GM12878 (cell line): ENCODE data around the gene PITPNC1. TPM values are rescaled to one million over a fixed set of nuclear protein-coding genes. Genes with fewer than 3 reads are reported as not detected.

Source experiments
- ATAC-seq: fragments of 200-7000 bp; cut with Tn5 transposase; 3 replicates; pipeline ENCODE4 v1.9.1; 2020; ENCODE audit warnings: mild to moderate bottlenecking, moderate library complexity
- BruUV-seq: library from RNA; stranded (reverse); fragments of 400-500 nt; replicated peaks from 2 replicates; lab custom pipeline; 2021; lab: Mats Ljungman, UMichigan
- CTCF ChIA-PET: fragments of 300-600 bp; sonication (Branson Sonifier 250); formaldehyde crosslinking; extraction: SDS; loops from one replicate; lab custom pipeline; 2021; ENCODE audit warnings: inconsistent platforms; lab: Yijun Ruan, JAX
- POLR2A ChIA-PET: fragments of 350-600 bp; formaldehyde crosslinking; extraction: SDS; loops from one replicate; lab custom pipeline; 2021; ENCODE audit warnings: inconsistent platforms; lab: Charles Lee
- RAD21 ChIA-PET: fragments of 300-600 bp; sonication (Branson Sonifier 250); formaldehyde crosslinking; loops from one replicate; lab custom pipeline; 2023; ENCODE audit warnings: antibody characterized with exemption; ENCODE audit not compliant: unreplicated experiment; lab: Charles Lee
- SMC1A ChIA-PET: fragments of 300-600 bp; sonication (Branson Sonifier 250); formaldehyde crosslinking; loops from one replicate; lab custom pipeline; 2023; ENCODE audit not compliant: unreplicated experiment, uncharacterized antibody; lab: Charles Lee
- DNase-seq: peaks from one replicate; pipeline ENCODE4 v3.0.0-alpha.2; 2011; ENCODE audit warnings: low read depth, low spot score
- FAIRE-seq: peaks from 3 replicates; lab custom pipeline; 2011; peaks lifted over from hg19 to GRCh38; lab: Jason Lieb, UNC
- H2AFZ ChIP-seq: 2 replicates; pipeline ENCODE4 v1.6.0; 2011; ENCODE audit warnings: low read depth, low read length, control low read depth; ENCODE audit not compliant: control insufficient read depth
- H3K27ac ChIP-seq: 2 replicates; pipeline ENCODE4 v1.5.1; 2011; ENCODE audit warnings: control low read depth; ENCODE audit not compliant: control insufficient read depth, insufficient read depth
- H3K27me3 ChIP-seq, 2 experiments: replicated peaks in 1 of 2; 2 replicates each; pipeline versions ENCODE4 v1.6.0 to v1.6.1; 2011; ENCODE audit warnings: low read length in 1 of 2; ENCODE audit not compliant: control insufficient read depth in 2 of 2, insufficient read depth in 2 of 2
- H3K36me3 ChIP-seq, 2 experiments: 2 replicates each; pipeline ENCODE4 v1.5.1; 2011; ENCODE audit warnings: low read length in 1 of 2; ENCODE audit not compliant: control insufficient read depth in 2 of 2, insufficient read depth in 2 of 2
- H3K4me1 ChIP-seq: 2 replicates; pipeline ENCODE4 v1.6.1; 2011; ENCODE audit warnings: mild to moderate bottlenecking, low read length, moderate library complexity, mixed read lengths; ENCODE audit not compliant: control insufficient read depth, insufficient read depth
- H3K4me2 ChIP-seq: 2 replicates; pipeline ENCODE4 v1.6.0; 2011; ENCODE audit warnings: control low read depth; ENCODE audit not compliant: control insufficient read depth, insufficient read depth
- H3K4me3 ChIP-seq: fragments of 200-600 bp; sonication (generic); 2 replicates; pipeline ENCODE4 v1.5.1; 2016
- H3K79me2 ChIP-seq: 2 replicates; pipeline ENCODE4 v1.6.0; 2011; ENCODE audit warnings: low read length; ENCODE audit not compliant: control insufficient read depth, insufficient read depth
- H3K9ac ChIP-seq: 2 replicates; pipeline ENCODE4 v1.8.0; 2011; ENCODE audit warnings: low read length, control low read depth, mixed read lengths; ENCODE audit not compliant: control insufficient read depth, insufficient read depth
- H3K9me3 ChIP-seq: replicated peaks from 3 replicates; pipeline ENCODE4 v1.5.1; 2011; ENCODE audit warnings: mild to moderate bottlenecking, low read length; ENCODE audit not compliant: control insufficient read depth, insufficient read depth
- H4K20me1 ChIP-seq: 2 replicates; pipeline ENCODE4 v1.6.0; 2011; ENCODE audit not compliant: control insufficient read depth, insufficient read depth
- E4F1 ChIP-seq: fragments of 450-650 bp; IDR thresholded peaks from 2 replicates; pipeline ENCODE4 v1.6.1; 2018; ENCODE audit warnings: borderline replicate concordance, mild to moderate bottlenecking; ENCODE audit not compliant: partially characterized antibody
- FOXK2 ChIP-seq: fragments of 450-650 bp; IDR thresholded peaks from 2 replicates; pipeline ENCODE4 v1.6.1; 2017; ENCODE audit warnings: mild to moderate bottlenecking, moderate library complexity
- MYB ChIP-seq: fragments of 150-350 bp; IDR thresholded peaks from 2 replicates; pipeline ENCODE4 v1.6.1; 2014; ENCODE audit warnings: mild to moderate bottlenecking, low read depth, low read length, borderline replicate concordance
- NR2C2 ChIP-seq: IDR thresholded peaks from 2 replicates; pipeline ENCODE4 v1.6.1; 2011; ENCODE audit warnings: borderline replicate concordance, low read depth; ENCODE audit not compliant: control insufficient read depth, insufficient read length
- NRF1 ChIP-seq: conservative IDR thresholded peaks from 2 replicates; pipeline ENCODE4 v1.6.1; 2011; ENCODE audit warnings: mild to moderate bottlenecking, low read depth, low read length, improper control_type of control experiment
- SMC3 ChIP-seq: IDR thresholded peaks from 2 replicates; pipeline ENCODE4 v1.6.1; 2011; ENCODE audit warnings: low read length, improper control_type of control experiment, borderline replicate concordance
- SREBF1 ChIP-seq: IDR thresholded peaks from 2 replicates; pipeline ENCODE4 v1.6.1; 2012; ENCODE audit warnings: mild to moderate bottlenecking, low read length
- USF1 ChIP-seq: IDR thresholded peaks from 2 replicates; pipeline ENCODE4 v1.6.1; 2011; ENCODE audit warnings: borderline replicate concordance, low read depth, mild to moderate bottlenecking, moderate library complexity, mixed read lengths, low read length; ENCODE audit not compliant: insufficient read depth; ENCODE audit errors: extremely low read length
- ZBTB33 ChIP-seq: fragments of 450-650 bp; IDR thresholded peaks from 2 replicates; pipeline ENCODE4 v1.6.1; 2017; ENCODE audit warnings: mild to moderate bottlenecking
- ZNF217 ChIP-seq: fragments of 450-650 bp; IDR thresholded peaks from 2 replicates; pipeline ENCODE4 v1.6.1; 2017; ENCODE audit warnings: antibody characterized with exemption, mild to moderate bottlenecking
- ZNF687 ChIP-seq: fragments of 450-650 bp; IDR thresholded peaks from 2 replicates; pipeline ENCODE4 v1.6.1; 2017; ENCODE audit warnings: mild to moderate bottlenecking, moderate library complexity
- WGBS: methylation state at CpG from one replicate; pipeline ENCODE4 v1.1.6; 2016; ENCODE audit warnings: low lambda C conversion rate; ENCODE audit not compliant: insufficient replicate concordance, insufficient coverage; ENCODE audit errors: missing lambda C conversion rate; 5-methylcytosine and 5-hydroxymethylcytosine counted together
- in situ Hi-C: fragments of 300-500 bp; cut with MboI; formaldehyde crosslinking; loops from 9 replicates; pipeline ENCODE4 v1.14.3; 2018; ENCODE audit warnings: mixed read lengths
- intact Hi-C: fragments of 100-400 bp; cut with micrococcal nuclease; formaldehyde crosslinking; loops from one replicate; pipeline ENCODE4 v1.14.2; 2022; ENCODE audit not compliant: unreplicated experiment
- polyA plus RNA-seq, 11 experiments: library from polyadenylated mRNA; depleted of rRNA in 4 of 11; unstranded in 6 of 11; stranded (reverse) in 5 of 11; fragments of >200 nt; fragmentation: Nextera tagmentation in 4 of 11; fragmentation: Illumina TruSeq in 1 of 11; extraction: Ambion mirVana in 4 of 11; extraction: Trizol in 1 of 11; gene quantifications; 1 replicate in 1 of 11; 2 replicates in 10 of 11; pipeline versions ENCODE4 v1.2.1 to v1.2.3, GENCODE V29; 2011 to 2016; ENCODE audit warnings: inconsistent platforms in 2 of 11, missing spikeins in 2 of 11, low read depth in 1 of 11
- total RNA-seq, 4 experiments: library from RNA; depleted of rRNA in 3 of 4; stranded (reverse); fragments of >200 nt in 3 of 4; fragmentation: Illumina TruSeq in 1 of 4; extraction: Trizol in 1 of 4; gene quantifications; 2 replicates each; pipeline versions ENCODE4 v1.2.1 to v1.2.3, GENCODE V29; 2013 to 2021

Gene PITPNC1
- total and polyA plus RNA-seq, 10 of the 15 experiments (the other 5 are each of a cell fraction or from before 2014, with no cell fraction given), result 12.2 to 62.4 (median 47.3) TPM

- TF ChIP-seq MYB, result no peak
- no peak for TF ChIP-seq FOXK2
- TF ChIP-seq ZNF217, result no peak
- no peak for TF ChIP-seq USF1
Measured at GRCh38 chr17:67700037-67700724, 323.1 kb downstream of the PITPNC1 start (continued).

GRCh38 chr17:67700725-67701119 lies 323.6 kb downstream of the PITPNC1 start:
- ChIA-PET RAD21 (interaction anchor here (0.6 kb wide), 1 partner anchor 1036 kb away, joined by 5 read pairs; no protein-coding TSS in a partner anchor), SMC1A (interaction anchor here (1.0 kb wide), 1 partner anchor 11 kb away, joined by 3 read pairs; no protein-coding TSS in a partner anchor), CTCF (interaction anchor here (0.6 to 1.1 kb wide), 2 partner anchors 143 to 325 kb away, joined by 3 read pairs; no protein-coding TSS in a partner anchor), POLR2A (no interaction called here)
- no peaks in the 10 kb centered on the region for H4K20me1 ChIP-seq
- no peaks in the 10 kb centered on the region for H3K9me3 ChIP-seq
- no peaks in the 10 kb centered on the region for H3K27me3 ChIP-seq
- intact Hi-C loops (no loop called here), in situ Hi-C loops (no loop called here)
- H3K4me1 ChIP-seq, result no peaks in the 10 kb centered on the region
- H3K4me2 ChIP-seq, result no peak overlapping the region
- ATAC-seq (no peak), FAIRE-seq (no peak), DNase-seq (no peak)
- no peak overlapping the region for H2AFZ ChIP-seq
- WGBS, result 0% methylated on average over 1 of the region's 1 CpG
- H3K9ac ChIP-seq, result no peak overlapping the region
- H3K27ac ChIP-seq, result no peak overlapping the region
- H3K4me3 ChIP-seq, result no peak overlapping the region
- no peaks in the 10 kb centered on the region for H3K36me3 ChIP-seq
- no peaks in the 10 kb centered on the region for H3K79me2 ChIP-seq
- no peak for TF ChIP-seq SMC3
- no peak for TF ChIP-seq NRF1
- no peak for TF ChIP-seq NR2C2
- no peak for TF ChIP-seq ZNF687
- no peak for TF ChIP-seq E4F1
- TF ChIP-seq SREBF1, result no peak
- no peak for TF ChIP-seq ZBTB33
- BruUV-seq, result no TSS peak
